Right lobe of liver (tissue), 6 donors: ENCODE measurements around the gene LDLRAD3. TPM values are rescaled to one million over a fixed set of nuclear protein-coding genes. Genes with fewer than 3 reads are reported as not detected.

ENCODE experiments used
- ATAC-seq, 4 donors: fragments of 200-7000 bp; cut with Tn5 transposase; one replicate each; pipeline ENCODE4 v1.9.1; 2020; ENCODE audit warnings: mild to moderate bottlenecking in 4 of 4, moderate library complexity in 4 of 4
- DNase-seq, 3 donors: peaks; one replicate each; pipeline ENCODE4 v3.0.0-alpha.2; 2020
- H3K27ac ChIP-seq, 3 donors: fragments of 200-600 bp; one replicate each; pipeline ENCODE4 v1.8.0; 2022
- H3K27me3 ChIP-seq, 2 donors: fragments of 200-600 bp; one replicate each; pipeline ENCODE4 v1.8.0; 2022
- H3K36me3 ChIP-seq, 4 donors: fragments of 200-600 bp; sonication (generic) in 1 of 4; one replicate each; pipeline versions ENCODE4 v1.5.1 to v1.8.0; 2017 to 2022; ENCODE audit warnings: control low read depth in 1 of 4
- H3K4me1 ChIP-seq, 4 donors: fragments of 200-600 bp; sonication (generic) in 1 of 4; one replicate each; pipeline versions ENCODE4 v1.5.1 to v1.8.0; 2017 to 2022; ENCODE audit warnings: control low read depth in 1 of 4
- H3K4me3 ChIP-seq, 3 donors: fragments of 200-600 bp; one replicate each; pipeline ENCODE4 v1.8.0; 2022
- H3K9me3 ChIP-seq, 4 donors: fragments of 200-600 bp; sonication (generic) in 1 of 4; one replicate each; pipeline versions ENCODE4 v1.5.1 to v1.8.0; 2017 to 2022; ENCODE audit warnings: control low read depth in 1 of 4
- CTCF ChIP-seq, 4 donors: fragments of 200-600 bp in 3 of 4; fragments of 450-650 bp in 1 of 4; IDR thresholded peaks; one replicate each; pipeline versions ENCODE4 v1.5.1 to v1.8.0; 2016 to 2022; ENCODE audit warnings: antibody characterized with exemption in 4 of 4, mild to moderate bottlenecking in 2 of 4
- POLR2A ChIP-seq: fragments of 450-650 bp; IDR thresholded peaks from one replicate; pipeline ENCODE4 v1.6.1; 2017; ENCODE audit warnings: antibody characterized with exemption, mild to moderate bottlenecking
- WGBS: methylation state at CpG from one replicate; pipeline ENCODE4 v1.1.6; 2018; ENCODE audit warnings: low coverage, low lambda C conversion rate; ENCODE audit not compliant: insufficient coverage; ENCODE audit errors: missing lambda C conversion rate; 5-methylcytosine and 5-hydroxymethylcytosine counted together
- intact Hi-C, 2 donors: fragments of 100-400 bp; cut with DNase I; formaldehyde crosslinking; loops; one replicate each; pipeline versions ENCODE4 v1.11.2 to v1.14.1; 2022
- total RNA-seq, 6 experiments: library from RNA; depleted of rRNA in 2 of 6; stranded (reverse); fragments of >200 nt in 2 of 6; fragmentation: NEBNext Ultra II Directional in 3 of 6; extraction: Animal tissue kit (Norgen Biotek cat#: 25700) in 3 of 6; gene quantifications; one replicate each; pipeline versions ENCODE4 v1.1.0 to v1.2.4, GENCODE V29; 2016 to 2023
- donor health status: DM: no; HTN: yes; CAD: no.
- donor health status: DM: no; HTN: no; CAD: no.
- donor health status: DM: no; HTN: no; CAD: no.
- donor health status: DM: no; HTN: yes; CAD: no.
- donor health status: DM: no; HTN: yes; CAD: no.

LDLRAD3 gene
- total RNA-seq, 6 experiments from 2014 or later: 0.62 to 3.3 (median 2.7) TPM

GRCh38 chr11:36122671-36123070 lies 178.8 kb downstream of the LDLRAD3 start:
- intact Hi-C loops: loop anchor here in 1 of 2 donors (10.0 kb wide), 1 partner anchor 508 kb away; the partner anchor contains the start of gene FJX1
- WGBS: 58% methylated on average over 2 of the region's 2 CpGs

GRCh38 chr11:36123336-36124101 lies 179.7 kb downstream of the LDLRAD3 start:
- no peaks in the 10 kb centered on the region for H3K36me3 ChIP-seq
- H3K27ac ChIP-seq: no peak overlapping the region
- peaks cover 0 to 3% (median 0%) of the 10 kb centered on the region in 4 donors for H3K4me1 ChIP-seq
- WGBS: 73% methylated on average over 10 of the region's 12 CpGs
- intact Hi-C loops: loop anchor here in 1 of 2 donors (10.0 kb wide), 1 partner anchor 509 kb away; the partner anchor contains the start of gene FJX1
- DNase-seq: no peak
- no peaks in the 10 kb centered on the region for H3K27me3 ChIP-seq
- no peaks in the 10 kb centered on the region for H3K9me3 ChIP-seq
- no peak overlapping the region for H3K4me3 ChIP-seq
- no peak for ATAC-seq
- no peak for TF ChIP-seq CTCF (IDR thresholded peaks at IDR 0.05)
- no peak for TF ChIP-seq POLR2A

More at GRCh38 chr11:36122671-36123070, 178.8 kb downstream of the LDLRAD3 start:
- TF ChIP-seq POLR2A (no peak), CTCF (IDR thresholded peaks at IDR 0.05) (no peak)
- Histone ChIP-seq H3K27me3 (no peaks in the 10 kb centered on the region), H3K27ac (no peak overlapping the region), H3K9me3 (no peaks in the 10 kb centered on the region), H3K36me3 (no peaks in the 10 kb centered on the region), H3K4me1 (peaks cover 0 to 3% (median 0%) of the 10 kb centered on the region in 4 donors), H3K4me3 (no peak overlapping the region)
- DNase-seq: no peak
- no peak for ATAC-seq

- no peaks in the 10 kb centered on the region for H3K9me3 ChIP-seq
- WGBS: 17% methylated on average over 3 of the region's 3 CpGs
- TF ChIP-seq CTCF (IDR thresholded peaks at IDR 0.05): no peak
- no peak for TF ChIP-seq POLR2A
- DNase-seq (no peak), ATAC-seq (peak in 2 of 4 donors; percentile 25 to 39)
- H3K27me3 ChIP-seq: no peaks in the 10 kb centered on the region
- no peak overlapping the region for H3K4me3 ChIP-seq
- H3K36me3 ChIP-seq: no peaks in the 10 kb centered on the region
- H3K4me1 ChIP-seq: peaks cover 0 to 3% (median 0%) of the 10 kb centered on the region in 4 donors
- no peak overlapping the region for H3K27ac ChIP-seq
- intact Hi-C loops: loop anchor here in 1 of 2 donors (10.0 kb wide), 1 partner anchor 512 kb away; the partner anchor contains the start of gene FJX1
Observed at GRCh38 chr11:36126678-36127077, 182.8 kb downstream of the LDLRAD3 start.

GRCh38 chr11:36127550-36127949 lies 183.7 kb downstream of the LDLRAD3 start:
- intact Hi-C loops: loop anchor here in 1 of 2 donors (10.0 kb wide), 1 partner anchor 513 kb away; the partner anchor contains the start of gene FJX1
- ATAC-seq: no peak
- no peaks in the 10 kb centered on the region for H3K9me3 ChIP-seq

More at GRCh38 chr11:36127550-36127949, 183.7 kb downstream of the LDLRAD3 start:
- peaks cover 0 to 3% (median 0%) of the 10 kb centered on the region in 4 donors for H3K4me1 ChIP-seq
- no peaks in the 10 kb centered on the region for H3K27me3 ChIP-seq
- H3K4me3 ChIP-seq: no peak overlapping the region
- no peak for TF ChIP-seq CTCF (IDR thresholded peaks at IDR 0.05)
- TF ChIP-seq POLR2A: no peak
- no peak for DNase-seq
- no peaks in the 10 kb centered on the region for H3K36me3 ChIP-seq
- no peak overlapping the region for H3K27ac ChIP-seq
